ENCODE results near the gene PARVG.

GRCh38 chr22:44184006-44184405 lies 3.3 kb downstream of the PARVG start:
- TF ChIP-seq CTCF (IDR thresholded peaks at IDR 0.05), result no peak
- TF ChIP-seq POLR2A (IDR thresholded peaks at IDR 0.05), result no peak
